HepG2 (cell line): ENCODE results near the gene GMPPB. TPM values are rescaled to one million over a fixed set of nuclear protein-coding genes. Genes with fewer than 3 reads are reported as not detected.

Source experiments
- CSRNP2 ChIP-seq: sonication (generic); formaldehyde crosslinking; conservative IDR thresholded peaks from 2 replicates; pipeline ENCODE4 v1.8.0; 2022; ENCODE audit warnings: low read depth, missing genetic modification reagents
- E2F1 ChIP-seq: sonication (generic); formaldehyde crosslinking; IDR thresholded peaks from 2 replicates; pipeline ENCODE4 v1.5.0; 2020; ENCODE audit warnings: missing genetic modification reagents
- EP300 ChIP-seq, 3 experiments: sonication (generic) in 1 of 3; formaldehyde crosslinking in 1 of 3; IDR thresholded peaks; 2 replicates each; pipeline versions ENCODE4 v1.5.1 to v1.6.1; 2011 to 2020; ENCODE audit warnings: low read depth in 2 of 3, low read length in 2 of 3, borderline replicate concordance in 1 of 3, improper control_type of control experiment in 1 of 3, mild to moderate bottlenecking in 1 of 3, missing genetic modification reagents in 1 of 3, moderate library complexity in 1 of 3
- ETV5 ChIP-seq: IDR thresholded peaks from 2 replicates; pipeline ENCODE4 v1.6.1; 2018; ENCODE audit warnings: missing biosample characterization, missing genetic modification reagents, inconsistent platforms, borderline replicate concordance
- FOXJ3 ChIP-seq: sonication (generic); formaldehyde crosslinking; IDR thresholded peaks from 2 replicates; pipeline ENCODE4 v1.4.0; 2020; ENCODE audit warnings: missing genetic modification reagents, mild to moderate bottlenecking, borderline replicate concordance
- HINFP ChIP-seq: sonication (generic); formaldehyde crosslinking; IDR thresholded peaks from 2 replicates; pipeline ENCODE4 v1.4.0; 2020; ENCODE audit warnings: low read depth, mild to moderate bottlenecking, missing genetic modification reagents
- KDM4B ChIP-seq: sonication (generic); formaldehyde crosslinking; IDR thresholded peaks from 2 replicates; pipeline ENCODE4 v1.4.0; 2020; ENCODE audit warnings: missing genetic modification reagents
- KLF13 ChIP-seq: sonication (generic); formaldehyde crosslinking; IDR thresholded peaks from 2 replicates; pipeline ENCODE4 v1.4.0; 2020; ENCODE audit warnings: mild to moderate bottlenecking, missing genetic modification reagents
- NFE2 ChIP-seq: sonication (generic); formaldehyde crosslinking; IDR thresholded peaks from 2 replicates; pipeline ENCODE4 v1.4.0; 2020; ENCODE audit warnings: missing genetic modification reagents
- NFE2L1 ChIP-seq: sonication (generic); formaldehyde crosslinking; IDR thresholded peaks from 2 replicates; pipeline ENCODE4 v1.4.0; 2020; ENCODE audit warnings: missing genetic modification reagents, mild to moderate bottlenecking, borderline replicate concordance
- NKX3-1 ChIP-seq: sonication (generic); formaldehyde crosslinking; IDR thresholded peaks from 2 replicates; pipeline ENCODE4 v1.5.0; 2020; ENCODE audit warnings: missing genetic modification reagents
- RBM39 ChIP-seq: fragments of 200-400 bp; formaldehyde crosslinking; IDR thresholded peaks from one replicate; pipeline ENCODE4 v1.6.1; 2018; ENCODE audit warnings: antibody characterized with exemption, mild to moderate bottlenecking, low read depth, low read length; ENCODE audit not compliant: poor library complexity, severe bottlenecking
- SKI ChIP-seq: fragments of 450-650 bp; IDR thresholded peaks from one replicate; pipeline ENCODE4 v1.6.1; 2018; ENCODE audit warnings: mild to moderate bottlenecking; ENCODE audit not compliant: partially characterized antibody
- STAT6 ChIP-seq: sonication (generic); formaldehyde crosslinking; IDR thresholded peaks from 2 replicates; pipeline ENCODE4 v1.4.0; 2020; ENCODE audit warnings: missing genetic modification reagents, mild to moderate bottlenecking, borderline replicate concordance
- ZFP36 ChIP-seq: fragments of 150-350 bp; IDR thresholded peaks from 2 replicates; pipeline ENCODE4 v1.6.1; 2018; ENCODE audit warnings: borderline replicate concordance, low read length, low read depth; ENCODE audit not compliant: partially characterized antibody
- ZNF263 ChIP-seq: sonication (generic); formaldehyde crosslinking; IDR thresholded peaks from 2 replicates; pipeline ENCODE4 v1.4.0; 2020; ENCODE audit warnings: missing genetic modification reagents
- ZNF383 ChIP-seq: sonication (generic); formaldehyde crosslinking; IDR thresholded peaks from 2 replicates; pipeline ENCODE4 v1.4.0; 2020; ENCODE audit warnings: missing genetic modification reagents, mild to moderate bottlenecking, borderline replicate concordance
- ZNF446 ChIP-seq: sonication (generic); formaldehyde crosslinking; IDR thresholded peaks from 2 replicates; pipeline ENCODE4 v1.5.0; 2020; ENCODE audit warnings: mild to moderate bottlenecking, missing genetic modification reagents
- ZNF589 ChIP-seq: sonication (generic); formaldehyde crosslinking; conservative IDR thresholded peaks from 2 replicates; pipeline ENCODE4 v1.8.0; 2022; ENCODE audit warnings: mild to moderate bottlenecking, moderate library complexity, missing genetic modification reagents
- ZNF780A ChIP-seq: sonication (generic); formaldehyde crosslinking; IDR thresholded peaks from 2 replicates; pipeline ENCODE4 v1.8.0; 2022; ENCODE audit warnings: mild to moderate bottlenecking, missing genetic modification reagents, moderate library complexity
- polyA plus RNA-seq, 8 experiments: library from polyadenylated mRNA; depleted of rRNA in 3 of 8; stranded (reverse) in 7 of 8; unstranded in 1 of 8; fragments of >200 nt; fragmentation: Illumina TruSeq in 4 of 8; extraction: Trizol in 4 of 8; gene quantifications; 2 replicates each; pipeline versions ENCODE4 v1.2.1 to v1.2.3, GENCODE V29; 2011 to 2016; ENCODE audit warnings: low read depth in 4 of 8, missing spikeins in 1 of 8, mixed read lengths in 1 of 8; ENCODE audit not compliant: insufficient read depth in 1 of 8
- total RNA-seq, 5 experiments: library from RNA; depleted of rRNA; stranded (reverse); fragments of >200 nt; fragmentation: Illumina TruSeq; extraction: Trizol; gene quantifications; 2 replicates each; pipeline ENCODE4 v1.2.3, GENCODE V29; 2016; ENCODE audit warnings: low read depth in 1 of 5

Gene GMPPB
- total and polyA plus RNA-seq, 2 of the 13 experiments (the other 11 are each of a cell fraction or from before 2014, with no cell fraction given) = 6.5 to 23.1 TPM

GRCh38 chr3:49723628-49724551 is at the start of gene GMPPB (continued):
- TF ChIP-seq CSRNP2 (CRISPR knock-in tag) (no peak; the same call in 1 of the 2 replicates), KDM4B (CRISPR knock-in tag) (no peak), NFE2 (CRISPR knock-in tag) (no peak), STAT6 (CRISPR knock-in tag) (peak; percentile 47; the same call in 1 of the 2 replicates), E2F1 (CRISPR knock-in tag) (peak; percentile 92), ZFP36 (no peak), FOXJ3 (CRISPR knock-in tag) (no peak), NKX3-1 (CRISPR knock-in tag) (no peak), ZNF589 (CRISPR knock-in tag) (peak; percentile 94), KLF13 (CRISPR knock-in tag) (no peak), ZNF780A (CRISPR knock-in tag) (0 out of 2 replicates have a peak, but pooled peaks have one; percentile 16), ZNF383 (CRISPR knock-in tag) (no peak; the same call in 1 of the 2 replicates), ETV5 (peak; percentile 25), NFE2L1 (0 out of 2 replicates have a peak, but pooled peaks have one; percentile 14), ZNF446 (CRISPR knock-in tag) (peak; percentile 75), ZNF263 (no peak), EP300 (IDR thresholded peaks at IDR 0.05; ENCODE audit: low read depth in 2 of 2, low read length in 2 of 2) (no peak), EP300 (CRISPR knock-in tag; IDR thresholded peaks at IDR 0.05; ENCODE audit: borderline replicate concordance) (no peak; the same call in 1 of the 2 replicates), SKI (peak; percentile 23), HINFP (CRISPR knock-in tag) (peak; percentile 51; the same call in 1 of the 2 replicates), RBM39 (no peak)
